ENCODE results near the gene KIT. TPM values are rescaled to one million over a fixed set of nuclear protein-coding genes. Genes with fewer than 3 reads are reported as not detected.

Gene KIT
- total and polyA plus RNA-seq, 2 donors (not counting 1 experiment from before 2014, with no cell fraction given): 0.01 TPM; not detected in 1

- CTCF ChIA-PET: no interaction called here
- H3K4me1 ChIP-seq (ENCODE audit: control insufficient read depth in 2 of 2, insufficient read depth in 2 of 2, low read length in 2 of 2): no peaks in the 10 kb centered on the region
- intact Hi-C loops (cut with micrococcal nuclease): no loop called here
Observed at GRCh38 chr4:54709400-54709799, 51.6 kb downstream of the KIT start.

GRCh38 chr4:54712206-54712605 is 54.4 kb downstream of the KIT start:
- no peaks in the 10 kb centered on the region for H3K79me2 ChIP-seq (ENCODE audit: control insufficient read depth, insufficient read depth, low read length)
- H3K27me3 ChIP-seq (replicated peaks in 1 of 4; ENCODE audit: control extremely low read depth in 1 of 4, control insufficient read depth in 3 of 4, insufficient read depth in 4 of 4, low read length in 3 of 4): peaks cover 0 to 3% (median 0%) of the 10 kb centered on the region in 4 experiments
- no peaks in the 10 kb centered on the region for H3K36me3 ChIP-seq (replicated peaks in 1 of 2; ENCODE audit: control extremely low read depth in 1 of 2, control insufficient read depth in 1 of 2, extremely low read depth in 1 of 2, insufficient read depth in 2 of 2, low read length in 1 of 2)
- H3K9me3 Mint-ChIP-seq (ENCODE audit: insufficient read depth): no peaks in the 10 kb centered on the region
- no peaks in the 10 kb centered on the region for H3K4me1 Mint-ChIP-seq
- ATAC-seq (ENCODE audit: low read depth) (no peak), DNase-seq (no peak)
- H3K4me1 ChIP-seq (ENCODE audit: control insufficient read depth in 2 of 2, insufficient read depth in 2 of 2, low read length in 2 of 2): no peaks in the 10 kb centered on the region
- H3K4me3 ChIP-seq (ENCODE audit: control extremely low read depth in 1 of 5, extremely low read depth in 1 of 5, insufficient read depth in 1 of 5, low read depth in 2 of 5, low read length in 4 of 5): no peak overlapping the region
- CTCF ChIA-PET: no interaction called here
- no peak overlapping the region for H2AFZ ChIP-seq (ENCODE audit: insufficient read depth, low read depth, low read length, poor library complexity, severe bottlenecking)
- intact Hi-C loops (cut with micrococcal nuclease): no loop called here
- H3K9me3 ChIP-seq (ENCODE audit: control extremely low read depth in 1 of 3, control insufficient read depth in 2 of 3, insufficient read depth in 1 of 3, low read length in 2 of 3): no peaks in the 10 kb centered on the region
- H3K27me3 Mint-ChIP-seq: peaks cover 11% of the 10 kb centered on the region
- H3K27ac ChIP-seq (ENCODE audit: low read length in 2 of 2): no peak overlapping the region
- no CpG with 5 or more reads among the region's 2 CpGs for WGBS (ENCODE audit: insufficient coverage)
- TF ChIP-seq CTCF (IDR thresholded peaks at IDR 0.05) (no peak), EZH2 (IDR thresholded peaks at IDR 0.05; ENCODE audit: borderline replicate concordance, insufficient read depth, low read depth, low read length, poor library complexity, severe bottlenecking) (no peak)
- no peak overlapping the region for H3K9ac ChIP-seq (ENCODE audit: low read length)
- H3K27ac Mint-ChIP-seq: no peak overlapping the region
- H3K4me3 Mint-ChIP-seq: no peak overlapping the region
- POLR2A ChIA-PET: no interaction called here
- no peaks in the 10 kb centered on the region for H4K20me1 ChIP-seq (ENCODE audit: control insufficient read depth, insufficient read depth, low read length, poor library complexity, severe bottlenecking)
- H3K4me2 ChIP-seq (replicated peaks; ENCODE audit: low read depth, low read length, poor library complexity, severe bottlenecking): no peak overlapping the region

More at GRCh38 chr4:54709400-54709799, 51.6 kb downstream of the KIT start:
- TF ChIP-seq CTCF (IDR thresholded peaks at IDR 0.05) (no peak), EZH2 (IDR thresholded peaks at IDR 0.05; ENCODE audit: borderline replicate concordance, insufficient read depth, low read depth, low read length, poor library complexity, severe bottlenecking) (no peak)
- Mint-ChIP-seq H3K27me3 (peaks cover 17% of the 10 kb centered on the region), H3K27ac (no peak overlapping the region), H3K9me3 (ENCODE audit: insufficient read depth) (no peaks in the 10 kb centered on the region), H3K4me3 (no peak overlapping the region), H3K4me1 (no peaks in the 10 kb centered on the region)
- DNase-seq (no peak), ATAC-seq (ENCODE audit: low read depth) (no peak)
- no peak overlapping the region for H3K9ac ChIP-seq (ENCODE audit: low read length)
- no peak overlapping the region for H3K27ac ChIP-seq (ENCODE audit: low read length in 2 of 2)
- H4K20me1 ChIP-seq (ENCODE audit: control insufficient read depth, insufficient read depth, low read length, poor library complexity, severe bottlenecking): no peaks in the 10 kb centered on the region
- no peaks in the 10 kb centered on the region for H3K9me3 ChIP-seq (ENCODE audit: control extremely low read depth in 1 of 3, control insufficient read depth in 2 of 3, insufficient read depth in 1 of 3, low read length in 2 of 3)
- WGBS (ENCODE audit: insufficient coverage): 86% methylated on average over 6 of the region's 8 CpGs
- H3K36me3 ChIP-seq (replicated peaks in 1 of 2; ENCODE audit: control extremely low read depth in 1 of 2, control insufficient read depth in 1 of 2, extremely low read depth in 1 of 2, insufficient read depth in 2 of 2, low read length in 1 of 2): no peaks in the 10 kb centered on the region
- H3K4me2 ChIP-seq (replicated peaks; ENCODE audit: low read depth, low read length, poor library complexity, severe bottlenecking): no peak overlapping the region
- no peaks in the 10 kb centered on the region for H3K79me2 ChIP-seq (ENCODE audit: control insufficient read depth, insufficient read depth, low read length)
- H3K4me3 ChIP-seq (ENCODE audit: control extremely low read depth in 1 of 5, extremely low read depth in 1 of 5, insufficient read depth in 1 of 5, low read depth in 2 of 5, low read length in 4 of 5): no peak overlapping the region
- peaks cover 0 to 3% (median 0%) of the 10 kb centered on the region in 4 experiments for H3K27me3 ChIP-seq (replicated peaks in 1 of 4; ENCODE audit: control extremely low read depth in 1 of 4, control insufficient read depth in 3 of 4, insufficient read depth in 4 of 4, low read length in 3 of 4)
- POLR2A ChIA-PET: no interaction called here
- no peak overlapping the region for H2AFZ ChIP-seq (ENCODE audit: insufficient read depth, low read depth, low read length, poor library complexity, severe bottlenecking)
